Hepatocyte (in vitro differentiated cells): ENCODE results near the gene MRPL10.

Source experiments
- CTCF ChIP-seq: fragments of 200-600 bp; sonication (generic); IDR thresholded peaks from 2 replicates; pipeline ENCODE4 v1.5.1; 2016; ENCODE audit warnings: antibody characterized with exemption, mild to moderate bottlenecking; ENCODE audit not compliant: poor library complexity
- EZH2 ChIP-seq: fragments of 200-600 bp; sonication (generic); IDR thresholded peaks from 2 replicates; pipeline ENCODE4 v1.6.1; 2016; ENCODE audit warnings: antibody characterized with exemption, mild to moderate bottlenecking, borderline replicate concordance

GRCh38 chr17:47803201-47803600, 28.1 kb downstream of the MRPL10 start:
- TF ChIP-seq CTCF (no peak), EZH2 (no peak)
